Embryonic facial prominence (tissue), 1 donor: ENCODE data around the gene MS4A4E.
"Not testable (repeated sequence)": the region's sequence is repeated elsewhere in the genome, so short reads cannot be mapped to it uniquely, and the experiment has no call there.

Experiments used
- DNase-seq: peaks from one replicate; pipeline ENCODE4 v3.0.0-alpha.2; 2016; ENCODE audit errors: extremely low spot score

MS4A4E gene

DNA sequence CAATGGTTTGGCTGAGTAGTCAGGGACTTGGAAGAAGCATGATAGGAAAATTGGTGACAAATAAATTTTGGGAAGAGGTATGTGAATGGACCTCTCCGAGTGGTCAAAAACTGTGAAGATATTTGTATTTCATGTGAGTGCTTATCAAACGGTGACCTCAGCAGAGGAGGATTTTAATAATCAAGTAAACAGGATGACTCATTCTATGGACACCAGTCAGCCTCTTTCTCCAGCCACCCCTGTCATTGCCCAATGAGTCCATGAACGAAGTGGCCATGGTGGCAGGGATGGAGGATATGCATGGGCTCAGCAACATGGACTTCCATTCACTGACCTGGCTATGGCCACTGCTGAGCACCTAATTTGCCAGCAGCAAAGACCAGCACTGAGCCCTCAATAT, 21.2 kb downstream of the MS4A4E start:
- no peak for DNase-seq

DNA sequence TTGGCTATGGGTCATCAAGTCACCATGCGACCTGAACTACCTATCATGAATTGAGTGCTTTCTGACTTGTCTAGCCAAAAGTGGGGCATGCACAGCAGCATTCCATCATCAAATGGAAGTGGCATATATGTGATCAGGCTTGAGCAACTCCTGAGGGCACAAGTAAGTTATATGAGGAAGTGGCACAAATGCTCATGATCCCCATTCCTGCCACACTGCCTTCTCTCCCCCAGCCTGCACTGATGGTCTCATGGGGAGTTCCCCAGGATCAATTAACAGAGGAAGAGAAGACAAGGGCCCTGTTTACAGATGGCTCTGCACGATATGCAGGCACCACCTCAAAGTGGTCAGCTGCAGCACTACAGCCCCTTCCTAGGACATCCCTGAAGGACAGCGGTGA, 21.8 kb downstream of the MS4A4E start:
- no peak for DNase-seq

DNA sequence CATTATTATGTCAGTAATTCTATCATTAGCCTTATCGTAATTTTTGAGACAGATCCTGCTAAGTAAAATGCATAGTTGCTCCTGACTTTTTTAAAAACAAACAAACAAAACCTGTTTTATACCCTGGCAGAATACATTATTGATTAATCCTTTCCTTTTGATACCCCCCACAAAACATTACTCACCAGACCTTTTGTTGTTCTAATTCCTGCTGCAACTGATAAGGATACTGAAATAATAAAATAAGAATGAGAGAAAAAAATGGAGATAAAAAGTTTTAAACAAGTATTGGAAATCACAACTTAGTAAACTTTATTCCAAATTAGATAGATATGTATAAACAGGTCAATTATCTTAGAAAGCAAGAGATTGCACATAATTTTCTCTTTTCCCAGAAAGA, 28.6 kb downstream of the MS4A4E start:
- DNase-seq, result no peak

DNA sequence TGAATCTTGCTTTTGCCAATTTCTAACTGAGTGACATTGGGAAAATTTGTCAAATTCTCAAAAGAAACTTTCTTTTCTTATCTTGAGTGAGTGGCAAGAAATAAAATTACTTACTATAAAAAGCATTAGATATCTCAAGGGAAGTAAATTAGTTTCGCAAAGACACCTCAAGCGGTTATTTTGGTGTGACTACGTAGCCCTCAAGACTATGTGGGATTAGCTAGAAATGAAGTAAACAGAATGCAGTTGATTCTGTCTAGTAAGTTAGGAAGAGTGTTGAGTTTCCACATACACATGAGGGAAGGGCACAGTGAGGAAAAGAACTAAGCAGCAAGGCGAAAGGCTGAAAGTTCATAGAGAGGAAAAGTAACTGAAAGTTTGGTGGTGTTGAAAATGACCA, 31.7 kb downstream of the MS4A4E start:
- DNase-seq, result no peak

DNA sequence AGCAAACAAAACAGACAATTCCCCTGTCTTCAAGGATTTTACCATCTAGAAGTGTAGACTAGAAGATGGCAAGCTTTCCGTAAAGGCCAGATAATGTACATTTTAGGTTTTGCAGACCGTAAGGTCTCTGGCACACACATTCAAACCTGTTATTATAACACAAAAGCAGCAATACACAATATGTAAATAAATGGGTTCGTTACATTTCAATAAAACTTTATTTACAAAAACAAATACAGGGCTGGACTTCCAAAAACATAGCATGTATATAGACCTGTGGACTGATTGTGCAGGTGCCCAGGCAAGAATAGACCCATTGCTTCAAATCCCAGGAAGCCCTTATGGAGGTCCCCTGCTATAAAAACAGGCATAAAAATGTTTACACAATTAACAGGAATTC, 33.0 kb downstream of the MS4A4E start:
- no peak for DNase-seq

DNA sequence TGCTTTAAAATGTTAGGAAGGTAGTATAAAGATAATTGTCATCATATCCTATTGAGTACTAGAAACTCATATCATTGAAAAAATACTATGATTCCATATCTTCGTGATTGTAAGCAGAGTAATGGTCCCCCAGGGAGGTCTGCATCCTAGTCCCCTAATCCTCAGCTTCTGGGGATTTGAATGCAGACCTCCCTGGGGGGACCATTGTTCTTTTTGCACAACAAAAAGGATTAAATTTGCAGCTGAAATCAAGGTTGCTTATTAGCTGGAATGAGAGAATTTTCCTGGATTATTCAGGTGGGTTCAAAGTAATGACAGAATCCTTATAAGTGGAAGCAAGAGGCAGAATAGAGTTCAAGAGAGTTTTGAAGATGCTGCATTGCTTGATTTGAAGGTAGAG, 34.0 kb downstream of the MS4A4E start:
- DNase-seq, result no peak

DNA sequence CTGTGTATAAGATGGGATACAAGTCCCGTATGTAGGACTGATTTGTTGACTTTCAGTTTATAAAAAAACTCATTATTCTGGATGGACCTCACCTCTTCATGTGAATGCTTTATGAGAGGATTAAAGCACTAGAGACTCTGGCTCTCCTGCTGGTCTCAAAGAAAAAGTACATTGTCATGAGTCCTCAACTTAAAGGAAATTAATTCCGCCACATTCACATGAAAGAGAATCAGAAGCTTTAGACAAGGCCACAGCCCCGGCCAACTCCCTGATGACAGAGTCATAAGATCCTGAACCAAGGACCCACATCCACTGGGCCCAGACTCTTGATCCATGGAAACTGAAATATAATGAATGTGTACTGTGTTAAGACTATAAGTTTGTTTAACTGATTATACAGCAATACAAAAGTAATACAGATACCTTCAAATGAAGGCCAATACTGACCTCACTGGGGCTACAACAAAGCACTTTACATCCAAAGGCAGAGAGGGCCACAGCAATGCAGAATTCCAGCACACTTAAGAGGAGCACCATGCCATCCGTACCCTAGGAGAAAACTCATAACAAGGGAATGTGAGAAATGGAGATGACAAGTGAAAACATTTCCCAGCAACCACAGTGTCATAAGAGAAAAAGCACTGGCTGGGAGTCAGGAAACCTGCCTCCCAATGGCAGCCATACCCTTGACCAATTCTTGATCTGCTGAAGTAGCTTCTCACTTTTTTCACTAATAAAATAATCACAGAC, 34.6 kb downstream of the MS4A4E start:
- DNase-seq, result no peak

DNA sequence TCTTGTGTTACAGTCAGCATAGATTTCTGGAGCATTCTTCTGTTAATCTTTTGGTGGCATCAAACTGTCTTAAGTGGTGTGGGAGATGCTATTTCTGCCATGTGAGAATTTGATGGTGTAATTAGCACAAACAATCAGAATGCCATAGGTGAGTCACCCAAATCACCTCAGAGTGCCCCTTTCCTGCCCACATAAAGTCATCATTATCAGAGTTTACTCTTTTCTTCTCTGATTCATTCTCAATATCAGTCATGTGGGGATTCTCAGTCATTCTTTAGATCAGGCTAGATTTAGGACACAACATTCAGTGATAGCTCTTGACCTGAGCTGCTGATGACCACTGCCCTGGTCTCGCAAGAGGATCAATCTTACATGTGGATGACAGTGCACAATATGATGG, 36.3 kb downstream of the MS4A4E start:
- no peak for DNase-seq

DNA sequence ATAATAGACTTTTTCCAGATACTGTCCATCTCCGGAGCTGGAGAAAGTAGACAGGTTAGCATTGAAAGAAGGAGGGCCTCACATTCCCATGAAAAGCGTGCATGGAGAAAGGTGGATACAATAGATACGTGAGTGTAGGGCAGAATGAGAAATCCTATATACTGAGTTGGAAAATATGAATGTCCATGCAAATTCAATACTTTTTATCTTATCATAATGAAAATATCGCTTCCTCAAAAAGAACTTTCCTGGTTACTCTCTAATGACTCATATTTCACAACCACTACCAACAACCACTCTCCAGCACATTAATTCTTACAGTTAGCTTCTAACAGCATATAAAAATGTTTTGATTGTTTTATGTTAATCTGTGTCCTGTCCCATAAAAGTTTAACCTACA, 38.0 kb downstream of the MS4A4E start:
- DNase-seq, result no peak

DNA sequence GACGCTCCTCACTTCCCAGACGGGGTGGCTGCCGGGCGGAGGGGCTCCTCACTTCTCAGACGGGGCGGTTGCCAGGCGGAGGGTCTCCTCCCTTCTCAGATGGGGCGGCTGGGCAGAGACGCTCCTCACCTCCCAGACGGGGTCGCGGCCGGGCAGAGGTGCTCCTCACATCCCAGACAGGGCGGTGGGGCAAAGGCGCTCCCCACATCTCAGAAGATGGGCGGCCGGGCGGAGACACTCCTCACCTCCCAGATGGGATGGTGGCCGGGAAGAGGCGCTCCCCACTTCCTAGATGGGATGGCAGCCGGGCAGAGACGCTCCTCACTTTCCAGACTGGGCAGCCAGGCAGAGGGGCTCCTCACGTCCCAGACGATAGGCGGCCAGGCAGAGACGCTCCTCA, 41.6 kb downstream of the MS4A4E start:
- not testable (repeated sequence) for DNase-seq

DNA sequence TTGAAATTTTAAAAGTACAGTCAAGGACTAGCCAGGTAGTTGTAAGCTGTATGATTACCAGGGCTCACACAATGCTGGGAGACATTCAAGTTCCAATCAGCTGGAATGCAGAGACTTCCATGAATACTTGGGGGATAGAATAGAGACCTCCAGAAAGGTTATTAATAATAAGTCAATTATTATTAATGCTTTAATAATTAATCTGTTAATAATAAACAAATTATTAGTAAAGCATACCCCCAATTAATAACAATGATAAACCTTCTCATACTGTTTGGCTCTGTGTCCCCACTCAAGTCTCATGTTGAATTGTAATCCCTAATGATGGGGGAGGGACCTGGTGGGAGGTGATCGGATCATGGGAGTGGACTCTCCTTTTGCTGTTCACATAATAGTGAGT, 45.5 kb downstream of the MS4A4E start:
- no peak for DNase-seq

DNA sequence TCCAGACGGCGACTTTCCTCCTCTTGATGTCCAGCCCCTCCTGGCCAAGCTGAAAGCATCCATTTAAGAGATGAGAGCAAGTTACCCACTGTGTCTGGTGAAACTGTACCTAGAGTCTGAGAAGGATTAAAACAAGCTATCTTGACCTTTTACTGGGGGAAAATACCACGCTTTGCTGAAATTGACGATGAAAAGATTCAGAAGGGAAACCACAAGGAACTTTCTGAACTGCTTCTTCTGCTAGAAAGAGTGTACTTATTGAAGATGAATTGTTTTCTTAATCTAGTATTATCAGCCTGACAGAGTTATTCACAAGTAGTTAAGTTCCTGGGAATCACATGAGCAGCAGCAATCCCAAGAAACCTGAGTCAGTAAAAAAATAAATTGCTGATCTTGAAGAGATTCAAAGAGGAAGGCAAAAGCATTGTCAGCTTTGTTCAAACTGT, 47.0 kb downstream of the MS4A4E start:
- DNase-seq, result no peak

DNA sequence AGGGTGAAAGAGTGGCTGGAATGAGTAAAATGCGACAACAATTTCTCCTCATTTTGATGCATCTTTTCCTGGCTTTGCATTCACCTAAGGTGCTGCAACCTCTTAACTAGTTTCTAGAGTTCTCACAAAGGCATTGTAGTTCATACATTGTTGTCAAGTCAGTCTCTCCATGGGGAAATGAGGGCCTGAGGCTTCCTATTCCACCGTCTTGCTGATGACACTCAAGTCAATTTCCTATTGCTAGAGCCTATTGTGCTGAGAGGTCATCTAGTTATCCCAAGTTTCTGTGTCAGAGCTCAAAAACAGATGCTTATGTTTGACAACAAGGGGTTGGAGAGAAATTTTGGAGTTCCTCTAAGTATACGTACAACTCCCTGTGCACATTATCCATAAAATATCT, 48.4 kb downstream of the MS4A4E start:
- DNase-seq, result no peak

DNA sequence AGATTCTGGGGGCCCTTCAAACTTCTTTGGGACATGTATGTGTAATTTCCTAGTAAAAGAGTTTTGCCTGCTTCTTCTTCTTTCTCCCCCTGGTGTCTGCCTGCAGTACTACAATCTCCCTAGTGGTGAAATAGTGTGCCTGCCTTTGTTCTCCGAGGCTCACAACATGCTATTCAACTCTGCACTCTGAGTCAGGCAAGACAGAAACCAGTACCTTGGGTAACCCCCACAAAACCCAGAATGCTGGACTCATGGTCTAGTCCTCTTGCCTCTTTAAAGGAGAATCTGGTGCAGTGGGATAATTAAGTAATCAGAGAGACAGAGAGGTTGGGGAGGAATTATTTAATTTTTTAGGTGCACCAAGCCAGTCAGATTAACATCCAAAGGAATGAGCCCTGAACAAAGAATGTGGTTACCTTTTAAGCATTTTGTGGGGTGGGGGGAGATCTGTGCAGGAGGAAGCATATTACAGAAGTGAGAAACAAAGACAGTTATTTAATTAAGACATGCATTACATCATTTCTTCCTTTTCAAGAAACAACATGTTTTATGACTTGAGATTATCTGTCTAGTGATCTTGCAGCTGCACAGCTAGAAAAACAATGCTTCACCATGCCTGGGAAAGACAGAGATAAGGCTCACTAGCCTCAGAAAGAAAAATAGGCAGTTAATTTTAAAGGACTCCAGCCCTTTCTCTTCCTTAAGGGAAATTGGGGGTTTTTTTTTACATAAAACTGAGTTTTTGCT, 49.1 kb downstream of the MS4A4E start:
- no peak for DNase-seq

DNA sequence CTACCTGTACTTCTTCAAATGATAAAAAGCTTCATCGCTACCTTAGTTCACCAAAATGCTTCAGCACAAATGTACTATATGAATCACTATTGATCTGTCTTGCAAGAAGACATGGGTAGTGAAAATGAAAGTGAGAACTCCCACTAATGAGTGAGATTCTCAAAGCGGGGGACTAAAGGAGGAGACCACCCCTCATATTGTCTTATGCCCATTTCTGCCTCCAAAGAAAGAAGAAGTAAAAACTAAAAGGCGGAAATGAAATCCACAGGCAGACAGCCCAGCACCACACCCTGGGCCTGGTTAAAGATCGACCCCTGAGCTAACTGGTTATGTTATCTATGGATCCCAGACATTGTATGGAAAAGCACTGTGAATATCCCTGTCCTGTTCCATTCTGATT, 50.4 kb downstream of the MS4A4E start:
- not testable (repeated sequence) for DNase-seq

DNA sequence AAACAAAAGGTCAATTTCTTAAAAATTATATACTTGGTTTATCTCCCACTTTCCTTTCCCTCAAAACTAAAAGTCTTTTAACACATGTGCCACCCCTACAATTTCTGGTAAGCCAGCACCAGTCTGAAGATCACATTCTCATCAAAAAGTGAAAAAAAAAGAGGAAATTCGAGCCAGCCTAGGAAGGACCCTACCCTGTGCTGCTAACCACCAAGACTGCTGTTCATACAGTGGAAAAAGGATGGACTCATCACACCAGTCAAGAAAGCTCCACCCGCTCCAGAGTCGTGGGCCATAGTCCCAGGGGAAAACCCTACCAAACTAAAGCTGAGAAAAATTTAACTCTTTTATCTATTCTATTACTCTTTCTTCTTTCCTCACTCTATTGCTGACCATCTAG, 54.5 kb downstream of the MS4A4E start:
- not testable (repeated sequence) for DNase-seq

DNA sequence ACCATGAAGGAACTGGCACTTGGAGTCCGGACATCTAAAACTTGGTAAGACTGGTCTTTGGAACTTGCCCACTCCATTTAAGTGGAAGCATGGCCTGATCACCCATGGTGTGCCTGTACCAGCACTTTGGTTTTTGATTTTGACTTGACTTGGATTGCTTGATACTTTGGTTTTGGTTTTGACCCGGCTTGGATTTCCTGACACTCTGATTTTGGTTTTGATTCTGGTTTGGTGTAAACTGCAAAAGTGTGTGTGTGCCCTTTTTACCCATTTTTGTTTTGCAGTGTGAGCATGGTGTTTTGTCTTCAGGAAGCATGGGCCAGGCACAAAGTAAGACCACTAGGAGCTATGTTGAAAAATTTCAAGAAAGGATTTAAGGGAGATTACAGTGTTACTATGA, 56.8 kb downstream of the MS4A4E start:
- not testable (repeated sequence) for DNase-seq

DNA sequence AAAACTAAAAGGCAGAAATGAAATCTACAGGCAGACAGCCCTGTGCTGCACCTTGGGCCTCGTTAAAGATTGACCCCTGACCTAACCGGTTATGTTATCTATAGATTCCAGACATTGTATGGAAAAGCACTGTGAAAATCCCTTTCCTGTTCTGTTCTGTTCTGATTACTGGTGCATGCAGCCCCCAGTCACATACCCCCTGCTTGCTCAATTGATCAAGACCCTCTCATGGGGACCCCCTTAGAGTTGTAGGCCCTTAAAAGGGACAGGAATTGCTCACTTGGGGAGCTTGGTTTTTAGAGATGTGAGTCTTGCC, 57.5 kb downstream of the MS4A4E start:
- not testable (repeated sequence) for DNase-seq

DNA sequence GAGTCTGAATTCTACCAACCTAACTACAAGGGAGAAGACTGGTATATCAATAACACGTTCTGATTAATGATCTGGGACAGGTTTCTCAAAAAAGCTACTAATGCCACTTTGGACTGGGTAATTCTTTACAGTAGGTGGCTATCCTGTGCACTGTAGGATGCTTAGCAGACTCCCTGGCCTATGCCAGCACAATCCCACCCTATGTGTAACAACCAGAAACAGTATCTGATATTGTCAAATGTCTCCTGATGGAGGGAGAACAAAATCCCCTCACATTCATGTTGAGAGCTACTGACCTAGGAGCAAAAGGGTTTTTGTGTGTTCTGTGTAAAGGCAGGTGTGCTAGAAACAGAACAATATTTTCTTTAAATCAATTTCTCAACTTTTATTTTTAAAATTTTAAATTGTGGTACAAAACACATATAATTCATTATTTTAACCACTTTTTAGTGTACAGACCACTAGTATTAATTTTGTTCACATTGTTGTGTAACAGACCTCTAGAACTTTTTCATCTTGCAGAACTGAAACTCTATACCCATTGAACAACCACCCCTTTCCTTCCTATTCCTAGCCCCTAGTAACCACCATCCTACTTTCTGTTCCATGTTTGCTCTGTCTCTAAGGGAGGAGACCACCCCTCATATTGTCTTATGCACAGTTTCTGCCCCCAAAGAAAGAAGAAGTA, 58.0 kb downstream of the MS4A4E start:
- DNase-seq, result no peak

DNA sequence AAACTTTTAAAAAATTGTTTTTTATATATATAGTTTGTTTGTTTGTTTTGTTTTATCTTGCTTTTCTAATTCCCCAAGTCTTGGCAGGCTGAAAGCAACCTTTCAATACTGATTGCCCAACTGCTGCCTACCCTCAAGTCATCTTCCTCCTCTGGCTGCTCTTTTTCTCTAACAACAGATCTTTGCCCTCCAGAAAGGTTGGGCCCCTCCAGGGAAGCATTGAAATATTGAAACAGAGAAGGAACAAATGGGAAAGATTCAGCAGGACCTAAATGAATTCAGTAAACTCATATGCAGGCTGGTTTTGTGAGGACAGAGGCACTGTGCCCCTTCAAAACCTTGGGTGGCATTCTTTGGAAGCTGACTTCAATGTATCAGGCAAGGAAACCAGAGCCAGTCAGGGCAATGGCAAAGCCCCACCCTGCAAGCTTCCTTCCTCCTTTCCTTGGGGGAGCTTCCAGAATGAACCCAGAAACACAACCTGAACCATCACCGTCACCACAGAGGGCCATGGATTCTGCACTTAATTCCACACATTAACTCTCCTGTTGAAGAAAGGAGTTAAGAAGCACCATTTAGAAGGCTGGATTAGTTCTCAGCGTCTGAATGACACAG, 59.2 kb downstream of the MS4A4E start:
- DNase-seq, result no peak

DNA sequence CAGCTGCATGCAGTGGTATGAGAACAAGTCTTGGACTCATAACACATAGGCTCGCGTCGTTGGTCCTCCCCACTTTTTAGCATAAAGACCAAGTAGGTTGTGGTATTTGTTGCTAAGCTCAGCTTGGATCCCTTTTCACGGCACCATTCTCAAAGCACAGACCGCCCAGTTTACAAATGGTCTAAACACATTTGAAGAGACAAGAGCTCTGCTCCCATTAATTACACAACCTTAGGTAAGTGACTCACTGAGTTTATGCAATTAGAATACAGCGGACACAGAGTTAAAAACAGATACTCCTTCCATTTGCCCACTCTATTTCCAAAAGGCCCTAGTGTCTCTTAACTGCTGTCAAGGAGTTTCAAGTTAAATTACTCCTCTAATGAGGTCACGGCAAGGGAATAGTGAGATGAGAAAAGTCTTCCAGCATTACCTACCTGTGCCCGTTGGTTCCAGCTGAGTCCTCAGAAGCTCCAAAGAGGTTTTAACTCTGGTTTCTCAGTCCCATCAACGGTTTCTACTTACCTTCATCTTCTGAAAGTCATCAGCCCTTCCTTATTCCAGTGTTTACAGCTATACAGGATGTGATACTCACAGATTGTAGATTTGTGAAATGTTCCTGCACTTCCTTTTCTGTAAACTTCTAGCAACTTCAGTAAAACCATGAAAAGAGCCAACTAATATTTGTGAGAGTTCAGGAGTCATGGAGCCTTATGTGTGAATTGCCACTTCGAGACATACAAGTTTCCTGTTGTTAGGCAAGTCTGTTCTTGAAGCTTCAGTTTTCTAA, 60.2 kb downstream of the MS4A4E start, which contains the start of gene MS4A6A:
Gene MS4A6A, minus strand, starts transcription at position 543 of the 790 bp plus-strand sequence. CDS start 1,356 bp downstream, outside the sequence.
- DNase-seq, result no peak

DNA sequence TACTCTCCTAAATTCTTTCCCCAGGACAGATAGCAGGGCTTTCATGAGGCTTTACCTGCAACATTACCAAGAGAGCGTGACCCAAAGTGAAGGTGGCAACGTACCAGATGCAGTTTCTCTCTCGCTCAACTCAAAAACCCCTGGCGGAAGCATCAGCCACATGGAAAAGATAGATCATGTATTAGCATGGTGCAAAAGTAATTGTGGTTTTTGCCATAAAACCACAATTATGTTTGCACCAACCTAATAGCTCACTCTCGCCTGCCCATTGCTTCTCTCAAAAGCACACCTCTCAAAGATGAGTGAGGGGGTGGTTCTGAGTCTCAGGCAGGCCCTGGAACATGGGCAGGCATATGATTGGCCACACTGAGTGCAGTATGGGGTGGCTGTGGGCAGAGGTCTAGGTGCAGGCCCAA, 67.1 kb downstream of the MS4A4E start:
- no peak for DNase-seq
